ENCODE measurements around the gene ZNF275.

GRCh38 chrX:153319295-153320046 is 14.5 kb upstream of the ZNF275 start:
- TF ChIP-seq, protein P1, sequence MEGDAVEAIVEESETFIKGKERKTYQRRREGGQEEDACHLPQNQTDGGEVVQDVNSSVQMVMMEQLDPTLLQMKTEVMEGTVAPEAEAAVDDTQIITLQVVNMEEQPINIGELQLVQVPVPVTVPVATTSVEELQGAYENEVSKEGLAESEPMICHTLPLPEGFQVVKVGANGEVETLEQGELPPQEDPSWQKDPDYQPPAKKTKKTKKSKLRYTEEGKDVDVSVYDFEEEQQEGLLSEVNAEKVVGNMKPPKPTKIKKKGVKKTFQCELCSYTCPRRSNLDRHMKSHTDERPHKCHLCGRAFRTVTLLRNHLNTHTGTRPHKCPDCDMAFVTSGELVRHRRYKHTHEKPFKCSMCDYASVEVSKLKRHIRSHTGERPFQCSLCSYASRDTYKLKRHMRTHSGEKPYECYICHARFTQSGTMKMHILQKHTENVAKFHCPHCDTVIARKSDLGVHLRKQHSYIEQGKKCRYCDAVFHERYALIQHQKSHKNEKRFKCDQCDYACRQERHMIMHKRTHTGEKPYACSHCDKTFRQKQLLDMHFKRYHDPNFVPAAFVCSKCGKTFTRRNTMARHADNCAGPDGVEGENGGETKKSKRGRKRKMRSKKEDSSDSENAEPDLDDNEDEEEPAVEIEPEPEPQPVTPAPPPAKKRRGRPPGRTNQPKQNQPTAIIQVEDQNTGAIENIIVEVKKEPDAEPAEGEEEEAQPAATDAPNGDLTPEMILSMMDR (conservative IDR thresholded peaks at IDR 0.05; ENCODE audit: low read length), result no peak
- no peak for TF ChIP-seq EZH2phosphoT487 (IDR thresholded peaks at IDR 0.05; ENCODE audit: borderline replicate concordance)

Measured in Loucy (cell line).